GM19099 (cell line): Measurements from ENCODE around the gene SUGCT.

Source experiments
- POLR2A ChIP-seq: IDR thresholded peaks from 3 replicates; pipeline ENCODE4 v1.6.1; 2011; ENCODE audit warnings: low read depth; ENCODE audit not compliant: insufficient read length; ENCODE audit errors: extremely low read depth

The SUGCT gene

DNA sequence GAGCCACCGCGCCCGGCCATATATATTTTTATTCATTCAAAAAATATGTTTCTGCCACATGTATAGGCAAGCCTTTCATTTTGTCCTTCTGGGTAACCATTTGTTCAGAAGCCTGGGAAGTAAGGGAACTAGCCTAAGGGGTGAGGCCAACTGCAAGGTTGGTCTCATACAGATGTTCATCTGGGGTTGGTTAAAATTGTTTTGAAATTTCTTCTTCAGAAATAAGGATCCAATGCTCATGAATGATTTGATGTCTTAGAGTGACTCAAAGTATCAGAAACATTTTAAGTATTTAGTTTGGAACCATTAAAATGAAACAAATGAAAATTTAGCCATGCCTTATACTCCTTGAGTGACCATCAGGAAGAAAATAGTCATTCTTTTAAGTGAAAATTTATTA, 397.2 kb downstream of the SUGCT start:
- TF ChIP-seq POLR2A, result no peak

DNA sequence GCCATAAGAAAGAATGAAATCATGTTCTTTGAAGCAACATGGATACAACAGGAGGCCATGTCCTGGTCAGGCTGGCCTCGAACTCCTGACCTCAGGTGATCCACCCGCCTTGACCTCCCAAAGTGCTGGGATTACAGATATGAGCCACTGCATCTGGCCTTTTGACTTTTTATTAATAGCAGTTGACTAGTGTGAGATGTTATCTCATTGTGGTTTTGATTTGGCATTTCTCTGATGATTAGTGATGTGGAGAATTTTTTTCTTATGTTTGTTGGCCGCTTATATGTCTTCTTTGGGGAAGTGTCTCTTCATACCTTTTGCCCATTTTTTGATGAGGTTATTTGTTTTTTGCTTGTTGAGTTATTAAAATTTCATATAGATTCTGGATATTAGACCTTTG, 400.9 kb downstream of the SUGCT start:
- no peak for TF ChIP-seq POLR2A

DNA sequence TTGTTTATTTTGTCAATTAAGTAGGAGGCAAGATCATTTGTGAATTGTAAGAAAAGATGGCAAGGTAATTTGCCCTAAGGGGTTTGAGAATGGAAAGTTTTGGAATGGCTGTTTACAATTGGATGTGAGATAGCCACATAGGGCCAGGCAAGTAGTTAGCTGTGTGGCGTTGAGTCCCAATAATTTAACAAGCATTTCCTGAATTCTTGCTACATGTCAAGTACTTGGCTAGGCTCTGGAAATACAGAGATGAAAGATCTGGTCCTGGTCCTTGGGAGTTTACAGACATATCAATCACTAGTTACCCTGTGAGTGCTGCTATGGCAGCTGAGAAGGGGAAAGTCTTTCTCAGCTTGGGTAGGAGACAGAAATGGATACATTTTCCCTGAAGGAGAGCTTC, 401.6 kb downstream of the SUGCT start:
- TF ChIP-seq POLR2A, result no peak

DNA sequence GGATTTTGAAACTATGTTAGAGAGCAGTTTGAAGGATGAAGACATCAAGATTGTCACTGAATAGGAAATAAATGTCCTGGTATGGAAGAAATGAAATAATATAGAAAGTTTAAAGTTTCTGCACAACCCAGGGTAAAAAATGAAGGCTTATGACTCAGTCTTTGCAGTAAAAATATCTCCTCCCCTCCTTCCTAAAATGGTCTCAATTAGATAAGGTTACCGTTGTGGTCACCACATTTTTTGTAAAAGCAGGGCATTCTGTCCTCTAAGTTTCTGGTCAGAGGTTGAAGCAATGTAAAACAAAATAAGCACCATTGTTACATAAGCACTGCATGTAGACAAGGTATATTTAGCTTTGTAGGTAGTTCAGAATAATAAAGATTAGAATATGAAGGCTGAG, 403.5 kb downstream of the SUGCT start:
- no peak for TF ChIP-seq POLR2A

DNA sequence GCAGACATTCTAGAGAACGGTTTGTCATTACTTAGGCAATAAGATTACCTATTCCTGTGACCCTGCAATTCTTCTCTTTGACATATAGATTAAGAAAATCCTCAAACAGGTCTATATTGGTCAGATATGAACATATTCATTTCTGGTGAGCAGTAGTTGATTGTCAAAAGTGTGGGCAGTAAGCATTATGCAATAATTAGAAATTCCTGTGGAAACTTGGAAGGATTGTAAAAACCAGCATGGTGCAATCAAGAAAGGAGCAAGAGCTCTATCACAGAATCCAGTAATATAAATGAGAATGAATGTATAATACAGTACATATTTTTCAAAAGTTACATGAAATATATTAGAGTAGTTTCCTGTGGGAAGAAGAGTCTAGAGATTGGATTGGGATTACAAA, 406.5 kb downstream of the SUGCT start:
- TF ChIP-seq POLR2A, result no peak

DNA sequence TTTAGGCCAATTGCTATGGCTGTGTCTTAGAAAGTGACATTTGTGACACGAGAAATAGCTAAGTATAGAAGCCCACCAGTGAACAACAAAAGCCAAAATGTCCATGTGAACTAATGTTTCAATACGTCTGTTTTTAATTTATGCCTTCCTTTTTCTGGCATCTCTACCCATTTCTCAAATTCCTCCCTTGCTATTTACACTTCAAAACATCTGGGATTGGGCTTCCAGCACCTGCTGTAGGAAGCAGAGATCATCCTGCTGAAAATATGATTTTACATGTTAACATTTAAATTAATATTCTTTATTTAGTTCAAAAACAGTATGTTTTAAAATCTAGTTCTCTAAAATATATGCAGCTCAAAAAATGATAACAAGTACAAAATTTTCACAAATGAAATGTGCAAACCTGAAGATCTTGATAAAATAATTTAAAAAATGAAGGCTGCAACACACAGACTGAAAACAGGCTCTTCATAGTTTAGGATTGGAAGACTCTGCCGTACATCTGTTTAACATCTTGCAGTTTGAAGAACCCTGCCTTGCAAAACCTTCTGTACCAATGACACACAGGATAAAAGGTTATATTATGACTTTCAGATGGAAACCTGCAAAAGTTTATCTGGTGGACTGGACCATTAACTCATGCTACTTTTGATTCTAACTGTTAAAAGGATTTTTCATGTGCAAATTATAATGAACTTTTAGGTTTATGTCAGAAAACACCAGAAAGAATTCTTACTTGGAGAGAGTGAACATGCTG, 408.4 kb downstream of the SUGCT start:
- no peak for TF ChIP-seq POLR2A

DNA sequence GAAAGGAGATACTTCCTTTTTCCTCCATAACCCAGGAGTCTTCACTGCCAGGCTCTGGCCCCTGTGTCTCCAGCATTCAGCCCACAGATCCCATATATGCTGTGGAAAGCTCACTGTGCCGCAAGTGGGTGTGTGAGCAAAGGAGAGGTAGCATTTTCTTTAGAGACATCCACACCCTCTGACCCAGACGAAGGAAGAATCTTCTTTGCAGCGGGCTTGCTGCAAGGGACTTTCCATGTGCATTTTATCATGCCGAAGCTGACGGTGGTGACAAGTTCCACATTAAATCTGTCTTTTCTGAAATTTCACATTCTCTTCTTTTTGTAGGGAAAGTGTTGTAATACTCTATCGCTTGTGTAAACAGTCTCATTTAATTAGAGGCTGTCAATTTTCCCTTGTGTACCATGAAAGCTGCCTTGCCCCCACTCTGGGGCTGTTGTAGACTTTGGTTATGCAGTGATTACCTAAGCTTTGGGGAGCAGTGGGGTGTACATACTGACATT, 409.5 kb downstream of the SUGCT start:
- TF ChIP-seq POLR2A, result no peak

DNA sequence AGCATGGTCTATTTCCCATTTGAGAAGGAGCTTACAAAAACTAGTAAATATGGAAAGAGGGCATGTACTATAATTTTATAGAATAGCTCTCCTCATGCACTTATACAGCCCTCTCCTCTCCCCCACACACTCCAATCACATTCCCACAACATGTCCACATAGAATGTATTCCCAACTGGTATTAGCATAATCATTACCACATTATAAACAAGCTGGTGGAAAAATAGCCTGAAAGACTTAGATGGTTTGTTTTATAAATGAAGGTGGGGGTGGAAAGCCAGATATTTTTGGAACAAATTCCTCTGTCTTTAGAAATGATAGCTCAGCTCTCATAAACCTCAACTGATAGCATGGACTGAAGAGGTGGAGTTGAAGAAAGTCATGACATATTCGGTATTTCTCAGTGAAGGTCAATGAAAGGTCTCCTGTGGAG, 410.1 kb downstream of the SUGCT start:
- no peak for TF ChIP-seq POLR2A

DNA sequence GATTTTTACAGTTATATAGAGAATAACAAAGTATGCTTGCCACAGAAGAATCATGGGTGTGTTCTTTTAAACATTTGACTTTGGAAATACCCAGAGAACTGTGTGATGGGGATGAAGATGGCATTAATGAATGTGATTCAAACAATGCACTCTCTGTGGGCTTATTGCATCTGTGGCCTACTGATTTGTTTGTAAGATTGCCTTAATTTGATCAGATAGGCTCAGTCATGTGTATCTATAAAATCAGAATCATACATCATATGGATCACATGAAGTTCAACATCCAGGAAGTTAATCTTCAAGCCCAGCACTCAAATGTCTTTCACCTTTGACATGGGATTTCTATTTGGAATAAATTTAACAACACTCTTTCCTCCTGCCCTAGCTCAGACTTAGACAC, 410.9 kb downstream of the SUGCT start:
- no peak for TF ChIP-seq POLR2A

DNA sequence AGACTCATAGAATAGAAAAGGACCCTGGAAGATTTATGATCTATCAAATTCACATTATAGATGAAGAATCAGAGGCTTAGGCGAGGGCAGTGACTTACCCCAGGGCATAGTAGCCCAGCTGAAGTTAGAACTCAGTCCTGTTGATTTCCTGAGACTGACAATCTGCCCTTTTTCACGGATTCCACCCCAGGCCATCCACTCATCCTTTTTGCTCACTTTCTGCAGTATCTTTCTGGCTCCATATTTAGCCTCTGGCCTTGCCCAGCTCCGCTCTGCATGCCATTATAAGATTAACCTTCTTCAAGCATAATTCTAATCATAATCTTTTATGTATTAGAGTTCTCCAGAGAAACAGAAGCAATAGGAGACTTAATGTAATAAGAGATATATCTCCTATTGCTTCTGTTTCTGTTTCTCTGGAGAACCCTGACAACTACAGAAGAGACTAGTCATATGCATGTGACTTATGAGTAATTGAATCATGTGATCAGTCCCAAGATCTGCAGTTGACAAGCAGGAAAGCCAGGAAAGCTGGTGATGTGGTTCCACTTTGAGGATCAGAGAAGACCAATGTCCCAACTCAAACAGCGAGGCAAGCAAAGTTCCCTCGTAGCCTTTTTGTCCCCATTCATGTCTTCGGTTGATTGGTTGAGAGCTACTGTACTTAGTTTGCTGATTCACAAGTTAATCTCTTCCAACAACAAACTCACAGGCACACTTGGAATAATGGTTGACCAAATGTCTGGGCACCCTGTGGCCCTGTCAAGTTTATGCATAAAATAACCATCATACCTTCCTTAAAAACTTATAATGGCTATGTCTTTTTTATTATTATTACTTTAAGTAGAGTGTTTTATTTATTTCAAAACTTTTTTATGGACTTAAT, 412.1 kb downstream of the SUGCT start:
- TF ChIP-seq POLR2A, result no peak

DNA sequence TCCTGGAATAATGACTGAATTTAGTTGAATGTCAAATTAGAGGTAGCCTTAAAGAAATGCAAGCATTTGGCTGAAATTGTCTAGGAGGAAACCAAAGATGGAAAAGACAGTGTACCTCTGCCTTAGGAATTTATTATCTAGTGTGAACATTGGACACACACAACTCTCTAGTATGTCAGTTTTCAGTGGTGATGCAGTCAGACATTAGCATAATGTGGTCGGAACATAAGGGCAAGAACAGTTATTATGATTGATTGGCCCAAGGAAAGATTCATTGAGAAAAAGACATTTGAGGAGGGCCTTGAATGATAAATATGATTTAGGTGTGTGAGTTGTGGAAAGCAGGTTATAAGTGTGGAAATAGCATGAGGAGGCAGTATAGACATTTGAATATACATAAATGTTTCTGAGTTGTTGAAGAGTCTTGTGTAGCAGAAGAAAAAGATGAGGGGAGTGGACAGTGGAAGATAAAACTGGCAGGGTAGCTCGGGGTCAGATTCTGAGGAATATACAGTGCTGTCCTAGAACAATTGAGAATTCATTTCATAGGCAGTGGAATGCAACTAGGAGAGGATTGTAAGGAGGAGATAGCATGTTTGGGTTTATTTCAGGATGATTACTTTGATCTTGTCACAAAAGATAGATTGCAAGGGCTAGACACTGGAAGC, 414.7 kb downstream of the SUGCT start:
- no peak for TF ChIP-seq POLR2A

DNA sequence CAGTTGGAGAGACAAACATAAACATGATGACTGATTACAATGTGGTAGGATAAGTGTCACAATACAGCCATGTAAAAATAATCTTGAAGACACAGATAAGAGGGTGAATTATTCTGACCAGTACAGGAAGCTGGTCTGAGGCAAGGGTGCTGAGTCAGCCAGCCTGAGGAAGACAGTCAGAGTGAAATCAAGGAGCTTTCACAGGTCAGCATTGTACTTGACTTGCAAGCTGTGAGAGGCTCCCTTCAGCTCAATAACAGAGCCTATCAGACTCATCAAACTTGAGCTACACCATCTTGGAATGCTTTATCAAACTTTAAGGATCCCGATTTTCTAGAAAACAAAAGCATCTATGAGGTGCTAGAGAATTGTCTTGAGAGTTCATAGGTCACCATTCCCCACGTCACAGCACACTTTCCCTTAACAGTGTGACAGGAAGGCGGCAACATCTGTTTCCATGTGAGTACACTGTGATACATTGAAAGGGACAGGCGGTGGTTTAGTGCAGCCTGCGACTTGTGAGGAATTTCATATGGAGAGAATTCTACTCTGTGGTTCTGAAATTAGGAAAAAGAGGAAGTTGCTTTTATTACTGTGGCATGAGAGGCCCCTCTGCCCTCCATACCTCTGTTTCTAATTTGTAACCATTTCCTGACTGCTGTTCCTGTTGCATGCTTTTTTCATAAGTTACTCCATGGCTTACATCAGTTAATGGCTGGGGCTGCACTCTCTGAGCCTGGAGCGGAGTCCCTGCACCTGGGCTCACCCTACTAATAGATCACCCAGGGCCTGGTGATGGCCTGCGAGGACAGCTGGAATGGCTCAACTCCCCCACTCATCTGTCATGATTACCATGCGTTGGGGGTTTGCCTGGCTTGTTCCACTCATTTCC, 417.1 kb downstream of the SUGCT start:
- TF ChIP-seq POLR2A, result no peak

DNA sequence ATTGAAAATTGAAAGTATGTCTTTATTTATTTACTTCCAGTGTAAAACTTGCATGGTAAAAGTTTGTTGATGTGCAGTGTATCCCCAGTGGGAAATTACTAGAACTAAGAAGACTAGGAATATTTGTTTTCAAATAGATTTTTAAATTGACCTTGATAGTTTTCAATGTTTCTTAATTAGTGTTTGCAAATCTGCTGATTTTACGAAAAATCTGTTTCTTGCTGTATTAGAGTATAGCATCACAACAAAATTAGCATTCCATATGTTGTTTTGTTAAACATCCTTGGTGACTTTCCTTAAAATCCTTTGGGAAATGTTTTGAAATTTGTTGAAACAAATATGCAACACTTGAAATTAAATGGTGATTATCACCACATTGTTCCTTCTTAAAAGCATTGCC, 425.9 kb downstream of the SUGCT start:
- no peak for TF ChIP-seq POLR2A

DNA sequence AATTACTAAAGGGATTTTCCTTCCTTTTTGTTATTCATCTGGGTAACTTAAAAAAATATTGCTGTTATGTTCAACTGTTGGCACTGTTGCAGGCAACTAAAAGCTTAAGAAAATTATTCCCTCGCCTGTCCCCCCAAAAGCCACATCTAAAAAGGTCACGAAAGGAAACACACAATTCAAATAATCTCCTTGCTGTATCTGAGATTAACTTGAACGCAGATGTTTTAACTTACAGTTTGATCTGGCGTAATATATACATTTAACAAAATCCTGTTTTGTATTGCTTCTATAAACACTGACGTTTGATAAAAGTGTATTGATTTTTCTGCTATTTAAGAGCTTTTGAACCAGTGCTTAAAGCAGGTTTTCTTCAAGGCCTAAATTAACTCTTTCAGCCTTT, 432.1 kb downstream of the SUGCT start:
- no peak for TF ChIP-seq POLR2A
